Measurements from ENCODE around the gene WDR75.

GRCh38 chr2:189466046-189466445, 24.8 kb downstream of the WDR75 start:
- TF ChIP-seq EZH2 (IDR thresholded peaks at IDR 0.05; ENCODE audit: low read depth) (no peak), CTCF (conservative IDR thresholded peaks at IDR 0.05) (no peak)
